Spleen (tissue), 11 donors: ENCODE measurements around the gene ARID3A. TPM values are rescaled to one million over a fixed set of nuclear protein-coding genes. Genes with fewer than 3 reads are reported as not detected.

Experiments used
- DNase-seq: peaks from one replicate; pipeline ENCODE4 v3.0.0-alpha.2; 2020
- H3K27ac ChIP-seq, 8 donors: fragments of 200-600 bp; sonication (generic) in 7 of 8; 1 replicate in 4 of 8; 2 replicates in 4 of 8; pipeline versions ENCODE4 v1.5.0 to v1.8.0; 2016 to 2021; ENCODE audit warnings: inconsistent platforms in 4 of 8, mild to moderate bottlenecking in 4 of 8, moderate library complexity in 1 of 8
- H3K27me3 ChIP-seq, 7 donors: fragments of 200-600 bp; sonication (generic) in 6 of 7; replicated peaks in 1 of 7; 1 replicate in 4 of 7; 2 replicates in 3 of 7; pipeline versions ENCODE4 v1.5.0 to v1.8.0; 2016 to 2021; ENCODE audit warnings: inconsistent platforms in 3 of 7, mild to moderate bottlenecking in 1 of 7
- H3K36me3 ChIP-seq, 6 donors: fragments of 200-600 bp; sonication (generic) in 5 of 6; 1 replicate in 4 of 6; 2 replicates in 2 of 6; pipeline versions ENCODE4 v1.5.0 to v1.8.0; 2016 to 2021; ENCODE audit warnings: inconsistent platforms in 2 of 6
- H3K4me1 ChIP-seq, 6 donors: fragments of 200-600 bp; sonication (generic) in 5 of 6; 1 replicate in 3 of 6; 2 replicates in 3 of 6; pipeline versions ENCODE4 v1.5.0 to v1.8.0; 2016 to 2021; ENCODE audit warnings: inconsistent platforms in 3 of 6
- H3K4me3 ChIP-seq, 8 donors: fragments of 200-600 bp; sonication (generic) in 7 of 8; 1 replicate in 4 of 8; 2 replicates in 4 of 8; pipeline versions ENCODE4 v1.5.0 to v1.8.0; 2016 to 2021; ENCODE audit warnings: inconsistent platforms in 4 of 8, mild to moderate bottlenecking in 4 of 8, moderate library complexity in 2 of 8
- H3K9me3 ChIP-seq, 8 donors: fragments of 200-600 bp; sonication (generic) in 7 of 8; 1 replicate in 4 of 8; 2 replicates in 4 of 8; pipeline versions ENCODE4 v1.5.0 to v1.8.0; 2016 to 2021; ENCODE audit warnings: inconsistent platforms in 4 of 8
- CTCF ChIP-seq, 11 experiments: fragments of 200-600 bp in 7 of 11; fragments of 450-650 bp in 4 of 11; sonication (generic) in 4 of 11; IDR thresholded peaks in 8 of 11; conservative IDR thresholded peaks in 3 of 11; 1 replicate in 7 of 11; 2 replicates in 4 of 11; pipeline versions ENCODE4 v1.4.0 to v1.8.0; 2016 to 2021; ENCODE audit warnings: antibody characterized with exemption in 11 of 11, inconsistent platforms in 4 of 11, mild to moderate bottlenecking in 1 of 11
- POLR2A ChIP-seq, 3 donors: fragments of 450-650 bp; IDR thresholded peaks; one replicate each; pipeline ENCODE4 v1.5.1; 2017; ENCODE audit warnings: antibody characterized with exemption in 3 of 3, mild to moderate bottlenecking in 1 of 3
- POLR2AphosphoS5 ChIP-seq, 3 donors: sonication (generic); formaldehyde crosslinking; IDR thresholded peaks; one replicate each; pipeline ENCODE4 v1.5.1; 2017; ENCODE audit warnings: antibody characterized with exemption in 3 of 3
- WGBS, 5 donors: extraction: QIAGEN DNeasy Blood & Tissue Kit in 3 of 5; methylation state at CpG; one replicate each; pipeline versions ENCODE4 v1.1.5 to v1.1.7; 2013 to 2018; 5-methylcytosine and 5-hydroxymethylcytosine counted together
- intact Hi-C: fragments of 100-400 bp; cut with DNase I; formaldehyde crosslinking; loops from one replicate; pipeline ENCODE4 v1.15.0; 2023; ENCODE audit warnings: low total_unique reads
- polyA plus RNA-seq, 3 donors: library from polyadenylated mRNA; stranded (reverse); fragments of 200-250 nt; gene quantifications; one replicate each; pipeline ENCODE4 v1.2.1, GENCODE V29; 2013
- total RNA-seq, 7 donors: library from RNA; depleted of rRNA in 3 of 7; stranded (reverse); fragments of >200 nt in 3 of 7; fragmentation: NEBNext Ultra II Directional in 4 of 7; extraction: Animal tissue kit (Norgen Biotek cat#: 25700) in 4 of 7; gene quantifications; one replicate each; pipeline versions ENCODE4 v1.1.0 to v1.2.1, GENCODE V29; 2016 to 2021
- donor health status: healthy with polysubstance abuse.
- donor health status: DM: no; HTN: no; CAD: no; lungs with moderate emphysema.
- donor health status: DM: no; HTN: no; CAD: no.
- donor health status: Bipolar disorder and iron deficiency.
- donor health status: healthy.
- donor health status: DM: no; HTN: no; CAD: no.
- donor health status: DM: yes; HTN: yes; CAD: no.

ARID3A gene
- total and polyA plus RNA-seq, 10 donors, result 2.5 to 42.5 (median 17.7) TPM

DNA sequence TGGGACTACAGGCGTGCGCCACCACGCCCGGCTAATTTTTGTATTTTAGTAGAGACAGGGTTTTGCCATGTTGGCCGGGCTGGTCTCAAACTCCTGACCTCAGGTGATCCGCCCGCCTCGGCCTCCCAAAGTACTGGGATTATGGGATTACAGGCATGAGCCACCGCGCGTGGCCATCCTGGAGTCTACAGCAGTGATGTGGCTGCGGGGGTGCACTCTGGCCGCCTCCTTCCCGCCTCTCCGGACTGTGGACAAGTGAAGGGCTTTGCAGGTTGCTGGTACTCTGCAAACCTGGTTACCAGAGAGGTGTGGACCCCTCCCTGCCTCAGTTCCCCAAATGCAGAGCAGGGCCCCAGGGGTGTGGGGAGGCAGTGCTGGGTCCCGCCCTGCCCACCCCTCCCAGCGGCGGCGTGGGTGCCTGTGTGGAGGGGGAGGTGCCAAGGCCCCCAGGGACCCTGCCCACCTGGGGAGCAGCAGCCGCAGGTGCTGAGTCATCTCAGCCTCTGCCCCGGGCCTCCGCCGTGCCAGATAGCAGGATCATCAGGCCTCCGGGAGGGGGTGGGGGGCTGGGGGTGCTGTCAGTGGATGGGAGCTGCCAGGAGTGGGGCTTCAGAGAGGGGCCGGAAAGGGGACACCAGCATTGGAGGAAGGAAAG lies 23.1 kb downstream of the ARID3A start:
- 73 to 85% (median 77%) methylated on average over 18 to 25 of the region's 25 CpGs for WGBS, 5 donors
- H3K4me1 ChIP-seq, result peaks cover 8 to 92% (median 63%) of the 10 kb centered on the region in 6 donors
- no peaks in the 10 kb centered on the region for H3K9me3 ChIP-seq
- peak overlapping the region in 2 of 8 donors; percentile 6 to 13 for H3K27ac ChIP-seq
- peaks cover 0 to 21% (median 0%) of the 10 kb centered on the region in 6 donors for H3K36me3 ChIP-seq
- DNase-seq, result no peak
- no peak for TF ChIP-seq CTCF (IDR thresholded peaks at IDR 0.05 in 8 of 11, conservative IDR thresholded peaks at IDR 0.05 in 3 of 11)
- TF ChIP-seq POLR2AphosphoS5 (IDR thresholded peaks at IDR 0.05), result no peak
- TF ChIP-seq POLR2A (IDR thresholded peaks at IDR 0.05), result no peak
- H3K4me3 ChIP-seq, result no peak overlapping the region
- intact Hi-C loops, result no loop called here
- H3K27me3 ChIP-seq, result no peaks in the 10 kb centered on the region

- Histone ChIP-seq H3K27ac (peak overlapping the region in 1 of 8 donors; percentile 79), H3K4me1 (peaks cover 8 to 94% (median 65%) of the 10 kb centered on the region in 6 donors), H3K4me3 (no peak overlapping the region), H3K36me3 (peaks cover 0 to 14% (median 0%) of the 10 kb centered on the region in 6 donors), H3K27me3 (no peaks in the 10 kb centered on the region), H3K9me3 (no peaks in the 10 kb centered on the region)
- TF ChIP-seq POLR2AphosphoS5 (IDR thresholded peaks at IDR 0.05) (peak in 1 of 3 donors; percentile 12), CTCF (IDR thresholded peaks at IDR 0.05 in 8 of 11, conservative IDR thresholded peaks at IDR 0.05 in 3 of 11) (no peak), POLR2A (IDR thresholded peaks at IDR 0.05) (no peak)
- no peak for DNase-seq
- WGBS, 5 donors, result 84 to 87% (median 86%) methylated on average over 17 of the region's 17 CpGs
- intact Hi-C loops, result no loop called here
Measured at GRCh38 chr19:950352-951066, 24.7 kb downstream of the ARID3A start.

GRCh38 chr19:952049-952679 lies 26.3 kb downstream of the ARID3A start:
- Histone ChIP-seq H3K27ac (peak overlapping the region in 4 of 8 donors; percentile 29 to 79 (median 67)), H3K4me3 (peak overlapping the region in 1 of 8 donors; percentile 54), H3K9me3 (no peaks in the 10 kb centered on the region), H3K36me3 (peaks cover 0 to 10% (median 0%) of the 10 kb centered on the region in 6 donors), H3K27me3 (no peaks in the 10 kb centered on the region), H3K4me1 (peaks cover 8 to 97% (median 60%) of the 10 kb centered on the region in 6 donors)
- intact Hi-C loops, result no loop called here
- TF ChIP-seq POLR2A (IDR thresholded peaks at IDR 0.05) (no peak), CTCF (IDR thresholded peaks at IDR 0.05 in 8 of 11, conservative IDR thresholded peaks at IDR 0.05 in 3 of 11) (no peak), POLR2AphosphoS5 (IDR thresholded peaks at IDR 0.05) (no peak)
- 67 to 77% (median 72%) methylated on average over 14 of the region's 14 CpGs for WGBS, 5 donors
- DNase-seq, result no peak
